Activated CD4-positive, alpha-beta memory T cell treated with anti-CD3 and anti-CD28 coated beads for 36 hours (primary cell): Measurements from ENCODE around the gene CSRP3. TPM values are rescaled to one million over a fixed set of nuclear protein-coding genes. Genes with fewer than 3 reads are reported as not detected.

Source experiments
- CTCF ChIA-PET: fragments of 350-600 bp; sonication (Branson Sonifier 250); formaldehyde crosslinking; loops from one replicate; lab custom pipeline; 2021; ENCODE audit warnings: antibody characterized with exemption, inconsistent platforms; lab: Charles Lee
- POLR2A ChIA-PET: fragments of 350-600 bp; sonication (Branson Sonifier 250); formaldehyde crosslinking; loops from one replicate; lab custom pipeline; 2021; ENCODE audit warnings: antibody characterized with exemption; lab: Charles Lee
- DNase-seq: peaks from one replicate; pipeline ENCODE4 v3.0.0-alpha.2; 2020
- H3K27ac Mint-ChIP-seq: one replicate; pipeline ENCODE4 v1.8.0; 2021; ENCODE audit warnings: mixed read lengths
- H3K27me3 Mint-ChIP-seq: one replicate; pipeline ENCODE4 v1.8.0; 2021; ENCODE audit warnings: mixed read lengths
- H3K36me3 Mint-ChIP-seq: one replicate; pipeline ENCODE4 v1.8.0; 2021; ENCODE audit warnings: mixed read lengths
- H3K4me1 Mint-ChIP-seq: one replicate; pipeline ENCODE4 v1.8.0; 2021; ENCODE audit warnings: low read depth, mixed read lengths
- H3K4me3 Mint-ChIP-seq: one replicate; pipeline ENCODE4 v1.8.0; 2021; ENCODE audit warnings: mild to moderate bottlenecking, mixed read lengths
- H3K9me3 Mint-ChIP-seq: one replicate; pipeline ENCODE4 v1.8.0; 2021; ENCODE audit warnings: mixed read lengths
- intact Hi-C: fragments of 100-400 bp; cut with micrococcal nuclease; formaldehyde crosslinking; loops from one replicate; pipeline ENCODE4 v1.15.1; 2023
- total RNA-seq, 2 experiments: library from RNA; stranded (reverse); gene quantifications; one replicate each; pipeline ENCODE4 v1.2.3, GENCODE V29; 2021

The CSRP3 gene
- total RNA-seq, 2 experiments from 2014 or later = not detected

GRCh38 chr11:19199048-19199447 lies 2.7 kb downstream of the CSRP3 start:
- Mint-ChIP-seq H3K4me3 (no peak overlapping the region), H3K9me3 (no peaks in the 10 kb centered on the region), H3K27ac (no peak overlapping the region), H3K27me3 (peaks cover 8% of the 10 kb centered on the region), H3K4me1 (no peaks in the 10 kb centered on the region), H3K36me3 (no peaks in the 10 kb centered on the region)
- intact Hi-C loops = no loop called here
- ChIA-PET CTCF (no interaction called here), POLR2A (no interaction called here)
- DNase-seq = no peak

GRCh38 chr11:19196432-19196831 lies 5.4 kb downstream of the CSRP3 start:
- no peak for DNase-seq
- H3K9me3 Mint-ChIP-seq = no peaks in the 10 kb centered on the region
- H3K4me3 Mint-ChIP-seq = no peak overlapping the region
- H3K27me3 Mint-ChIP-seq = peaks cover 8% of the 10 kb centered on the region
- H3K27ac Mint-ChIP-seq = no peak overlapping the region
- H3K36me3 Mint-ChIP-seq = no peaks in the 10 kb centered on the region
- intact Hi-C loops = no loop called here
- ChIA-PET CTCF (no interaction called here), POLR2A (no interaction called here)
- H3K4me1 Mint-ChIP-seq = no peaks in the 10 kb centered on the region

GRCh38 chr11:19194620-19195308 lies 7.0 kb downstream of the CSRP3 start:
- POLR2A ChIA-PET = no interaction called here
- Mint-ChIP-seq H3K27me3 (no peaks in the 10 kb centered on the region), H3K9me3 (no peaks in the 10 kb centered on the region), H3K36me3 (no peaks in the 10 kb centered on the region), H3K4me1 (no peaks in the 10 kb centered on the region), H3K4me3 (no peak overlapping the region), H3K27ac (no peak overlapping the region)
- CTCF ChIA-PET = no interaction called here
- intact Hi-C loops = no loop called here
- DNase-seq = no peak

GRCh38 chr11:19193916-19194315 lies 7.9 kb downstream of the CSRP3 start:
- Mint-ChIP-seq H3K36me3 (no peaks in the 10 kb centered on the region), H3K27ac (no peak overlapping the region), H3K9me3 (no peaks in the 10 kb centered on the region), H3K27me3 (no peaks in the 10 kb centered on the region), H3K4me3 (no peak overlapping the region), H3K4me1 (no peaks in the 10 kb centered on the region)
- intact Hi-C loops = no loop called here
- no peak for DNase-seq
- ChIA-PET CTCF (no interaction called here), POLR2A (interaction anchor here (0.6 kb wide), 1 partner anchor 15 kb away, joined by 4 read pairs; no protein-coding TSS in a partner anchor)

GRCh38 chr11:19191530-19192169 lies 10.1 kb downstream of the CSRP3 start:
- no peaks in the 10 kb centered on the region for H3K27me3 Mint-ChIP-seq
- H3K36me3 Mint-ChIP-seq = no peaks in the 10 kb centered on the region
- no peaks in the 10 kb centered on the region for H3K4me1 Mint-ChIP-seq
- intact Hi-C loops = no loop called here
- ChIA-PET CTCF (no interaction called here), POLR2A (no interaction called here)
- no peak overlapping the region for H3K4me3 Mint-ChIP-seq
- H3K27ac Mint-ChIP-seq = no peak overlapping the region
- DNase-seq = no peak
- H3K9me3 Mint-ChIP-seq = no peaks in the 10 kb centered on the region

- ChIA-PET POLR2A (no interaction called here), CTCF (no interaction called here)
- Mint-ChIP-seq H3K4me1 (no peaks in the 10 kb centered on the region), H3K27ac (no peak overlapping the region), H3K9me3 (no peaks in the 10 kb centered on the region), H3K4me3 (no peak overlapping the region), H3K36me3 (no peaks in the 10 kb centered on the region), H3K27me3 (no peaks in the 10 kb centered on the region)
- intact Hi-C loops = no loop called here
- DNase-seq = no peak
These were observed 13.9 kb downstream of the CSRP3 start for GRCh38 chr11:19187833-19188258.

- DNase-seq = no peak
- ChIA-PET CTCF (no interaction called here), POLR2A (no interaction called here)
- H3K4me3 Mint-ChIP-seq = no peak overlapping the region
- no peaks in the 10 kb centered on the region for H3K27me3 Mint-ChIP-seq
- no peaks in the 10 kb centered on the region for H3K4me1 Mint-ChIP-seq
- H3K27ac Mint-ChIP-seq = no peak overlapping the region
- intact Hi-C loops = no loop called here
- no peaks in the 10 kb centered on the region for H3K36me3 Mint-ChIP-seq
- H3K9me3 Mint-ChIP-seq = no peaks in the 10 kb centered on the region
These were observed 14.5 kb downstream of the CSRP3 start for GRCh38 chr11:19187114-19187832.

GRCh38 chr11:19185516-19186052 lies 16.2 kb downstream of the CSRP3 start:
- H3K36me3 Mint-ChIP-seq = no peaks in the 10 kb centered on the region
- ChIA-PET CTCF (no interaction called here), POLR2A (no interaction called here)
- no peaks in the 10 kb centered on the region for H3K9me3 Mint-ChIP-seq
- H3K27ac Mint-ChIP-seq = no peak overlapping the region
- H3K27me3 Mint-ChIP-seq = no peaks in the 10 kb centered on the region
- no peaks in the 10 kb centered on the region for H3K4me1 Mint-ChIP-seq
- H3K4me3 Mint-ChIP-seq = no peak overlapping the region
- intact Hi-C loops = no loop called here
- no peak for DNase-seq

GRCh38 chr11:19185036-19185435 lies 16.7 kb downstream of the CSRP3 start:
- no peaks in the 10 kb centered on the region for H3K27me3 Mint-ChIP-seq
- CTCF ChIA-PET = no interaction called here
- intact Hi-C loops = no loop called here
- no peak overlapping the region for H3K27ac Mint-ChIP-seq
- no peaks in the 10 kb centered on the region for H3K4me1 Mint-ChIP-seq
- POLR2A ChIA-PET = no interaction called here
- H3K4me3 Mint-ChIP-seq = no peak overlapping the region
- no peak for DNase-seq
- no peaks in the 10 kb centered on the region for H3K36me3 Mint-ChIP-seq
- no peaks in the 10 kb centered on the region for H3K9me3 Mint-ChIP-seq

- no peak overlapping the region for H3K27ac Mint-ChIP-seq
- no peaks in the 10 kb centered on the region for H3K36me3 Mint-ChIP-seq
- H3K9me3 Mint-ChIP-seq = no peaks in the 10 kb centered on the region
- no peak overlapping the region for H3K4me3 Mint-ChIP-seq
- ChIA-PET POLR2A (no interaction called here), CTCF (interaction anchor here (0.8 kb wide), 1 partner anchor 106 kb away, joined by 4 read pairs; no protein-coding TSS in a partner anchor)
- no peaks in the 10 kb centered on the region for H3K27me3 Mint-ChIP-seq
- no peaks in the 10 kb centered on the region for H3K4me1 Mint-ChIP-seq
- DNase-seq = no peak
- intact Hi-C loops = no loop called here
These were observed 18.1 kb downstream of the CSRP3 start for GRCh38 chr11:19183646-19184045.

- intact Hi-C loops = no loop called here
- Mint-ChIP-seq H3K27ac (no peak overlapping the region), H3K4me1 (no peaks in the 10 kb centered on the region), H3K9me3 (no peaks in the 10 kb centered on the region), H3K36me3 (peaks cover under 1% of the 10 kb centered on the region), H3K4me3 (no peak overlapping the region), H3K27me3 (no peaks in the 10 kb centered on the region)
- CTCF ChIA-PET = no interaction called here
- POLR2A ChIA-PET = no interaction called here
- no peak for DNase-seq
These were observed 20.1 kb downstream of the CSRP3 start for GRCh38 chr11:19181531-19182261.
